SKM-1 treated with dmso at 0.1 percent for 144 hours (cell line): ENCODE measurements around the gene SAPCD2.
"Not testable (repeated sequence)": the region's sequence is repeated elsewhere in the genome, so short reads cannot be mapped to it uniquely, and the experiment has no call there.

Source experiments
- DNase-seq: peaks from one replicate; lab custom pipeline; 2025; ENCODE audit not compliant: unreplicated experiment; lab: John Stamatoyannopoulos, UW

Gene SAPCD2

GRCh38 chr9:137033481-137033880 lies 36.9 kb downstream of the SAPCD2 start:
- DNase-seq, result not testable (repeated sequence)

GRCh38 chr9:137032858-137033257 lies 37.5 kb downstream of the SAPCD2 start:
- peak; percentile 75 for DNase-seq

GRCh38 chr9:137031904-137032640 lies 38.3 kb downstream of the SAPCD2 start, which contains the start of gene FUT7:
FUT7 (minus strand) TSS chr9:137032088; CDS start chr9:137031991, 97 bp downstream.
- DNase-seq, result peak; percentile 51

DNA sequence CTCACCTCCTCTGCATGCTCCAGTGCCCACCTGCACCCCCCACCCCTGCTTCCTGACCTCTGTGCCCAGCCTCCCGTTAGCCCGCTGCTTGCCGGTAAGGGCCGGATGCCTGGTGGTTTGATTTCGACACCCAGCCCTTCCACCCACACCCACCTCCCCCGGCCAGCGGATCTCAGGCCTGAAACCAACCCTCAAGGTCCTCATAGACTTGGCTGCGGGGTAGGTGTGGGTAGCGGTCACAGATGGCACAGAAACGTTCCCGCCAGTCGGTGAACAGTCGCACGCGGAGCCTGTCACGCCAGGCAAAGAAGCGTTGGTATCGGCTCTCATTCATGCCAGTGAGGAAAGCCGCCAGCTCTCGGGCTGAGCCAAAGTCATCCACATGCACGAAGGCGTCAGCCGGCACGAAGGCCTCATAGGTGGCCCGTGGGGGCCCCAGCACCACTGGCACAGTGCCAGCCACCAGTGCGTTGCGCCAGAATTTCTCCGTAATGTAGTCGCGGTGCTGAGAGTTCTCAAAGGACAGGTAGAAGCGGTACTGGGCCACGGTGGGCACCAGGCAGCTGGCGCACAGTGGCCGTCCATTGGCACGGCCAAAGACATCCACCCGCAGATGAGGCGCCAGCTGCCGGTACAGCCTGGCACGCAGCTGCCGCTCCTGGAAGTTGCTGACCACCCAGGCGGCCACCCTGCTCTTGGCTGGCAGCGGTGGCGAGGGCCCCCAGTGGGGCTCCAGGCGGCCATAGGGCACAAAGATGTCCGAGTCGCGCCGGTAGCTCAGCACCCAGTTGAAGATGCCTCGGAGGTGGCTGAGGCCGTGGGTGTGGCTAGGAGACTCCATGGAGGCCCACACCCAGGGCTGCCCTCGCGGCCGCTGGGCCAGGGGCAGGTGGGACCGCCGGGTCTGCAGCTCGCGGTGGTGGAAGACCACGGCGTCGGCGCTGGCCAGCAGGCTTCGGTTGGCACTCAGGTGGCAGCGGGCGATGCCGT lies 39.5 kb downstream of the SAPCD2 start:
- peak; percentile 84 for DNase-seq

DNA sequence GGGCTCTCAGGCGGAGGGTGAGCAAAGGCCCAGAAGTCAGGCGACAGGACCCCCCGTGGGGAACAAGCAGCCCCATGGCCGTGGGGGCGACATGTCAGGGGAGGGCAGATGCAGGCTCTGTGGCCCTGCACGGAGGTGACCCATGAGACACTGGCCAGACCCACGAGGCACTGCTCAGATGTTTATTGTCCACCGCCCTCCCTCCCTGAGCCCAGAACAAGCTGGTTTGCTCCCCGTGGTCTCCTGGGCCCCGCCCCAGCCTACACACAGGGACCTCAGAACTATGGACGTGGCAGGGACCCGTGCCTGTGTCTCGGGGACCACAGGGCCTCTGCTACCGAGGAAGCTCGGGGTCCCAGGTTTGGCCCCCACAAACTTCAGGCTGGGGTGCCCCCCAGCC lies 40.4 kb downstream of the SAPCD2 start:
- DNase-seq, result peak; percentile 26

GRCh38 chr9:137029058-137029936 lies 41.1 kb downstream of the SAPCD2 start:
- peak; percentile 56 for DNase-seq

DNA sequence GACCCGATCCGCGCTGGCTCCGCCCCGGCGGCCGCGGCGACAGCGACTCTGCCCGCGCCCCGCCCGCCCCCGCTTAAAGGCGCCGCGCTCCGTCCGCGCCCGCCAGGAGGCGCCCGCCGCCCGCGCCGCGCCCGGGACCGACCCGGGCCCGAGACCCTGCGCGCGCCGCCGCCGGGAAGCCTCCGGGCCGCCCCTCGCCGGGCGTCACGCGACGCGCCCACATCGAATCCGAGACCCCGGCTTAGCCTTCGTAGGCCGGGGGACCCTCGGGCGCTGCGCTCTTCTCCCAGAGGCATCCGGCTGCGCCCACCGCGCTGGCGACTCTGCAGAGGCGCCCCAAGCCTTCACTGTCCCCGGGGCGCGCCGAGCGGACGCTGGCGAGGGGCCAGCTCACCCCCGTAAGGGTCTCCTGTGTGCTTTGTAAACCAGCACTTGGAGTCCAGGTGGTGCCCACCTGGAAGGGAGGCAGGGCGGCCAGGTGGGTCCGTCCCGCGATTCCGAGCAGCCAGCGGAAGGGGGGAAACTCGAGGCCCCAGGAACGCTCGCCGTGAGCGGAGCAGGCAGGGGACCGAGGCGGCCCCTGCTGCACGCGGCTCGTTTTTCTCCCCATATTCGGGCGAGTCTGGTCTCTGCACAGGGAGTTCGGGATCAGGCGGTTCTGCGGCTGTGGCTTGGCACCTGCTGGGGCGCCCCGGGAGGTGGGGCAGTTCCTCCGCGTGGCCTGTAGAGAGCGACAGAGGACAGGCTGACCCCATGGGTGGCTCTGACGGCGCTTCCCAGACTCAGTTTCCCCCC lies 41.9 kb downstream of the SAPCD2 start:
- peak; percentile 40 for DNase-seq

DNA sequence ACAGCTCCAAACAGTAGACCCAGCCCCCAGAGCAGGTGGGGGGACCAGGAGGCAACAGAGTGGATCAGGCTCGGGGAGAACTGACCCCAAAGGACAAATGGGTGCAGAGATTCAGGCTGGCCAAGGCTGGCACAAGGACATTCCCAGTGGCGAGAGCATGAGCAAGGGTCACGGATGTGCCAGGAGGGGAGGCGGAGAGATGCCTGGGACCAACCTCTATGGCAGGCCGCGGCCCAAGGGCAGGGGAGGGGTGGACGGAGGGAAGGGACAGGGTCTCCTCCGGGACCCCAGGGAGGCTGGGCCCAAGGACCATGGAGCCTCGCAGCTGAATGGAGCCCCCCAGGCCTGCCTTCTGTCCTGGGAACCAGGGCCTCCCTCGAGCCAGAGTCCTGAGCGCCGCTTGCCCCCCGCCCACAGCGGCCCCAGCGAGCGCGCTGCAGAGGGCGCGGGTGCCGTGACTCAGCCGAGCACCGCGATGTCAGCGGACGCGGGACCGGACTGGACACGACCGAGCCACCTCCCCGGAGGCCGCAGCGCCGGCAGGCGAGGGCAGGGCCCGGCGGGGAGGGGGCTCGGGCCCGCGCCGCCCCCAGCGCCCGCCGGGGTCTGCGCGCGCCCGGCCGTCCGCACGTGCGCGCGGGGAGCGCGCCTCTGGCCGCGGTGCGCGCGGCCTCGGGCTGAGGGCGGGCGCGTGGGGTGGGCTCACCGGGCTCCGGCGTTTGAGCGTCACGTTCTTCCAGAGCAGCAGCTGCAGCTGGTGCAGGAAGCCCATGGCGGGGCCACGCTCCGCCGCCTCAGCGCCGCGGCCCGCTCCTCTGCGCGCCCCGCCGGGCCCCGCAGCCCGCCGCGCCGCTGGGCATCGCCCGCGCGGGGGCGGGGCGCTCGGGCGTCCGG lies 42.7 kb downstream of the SAPCD2 start, which contains the start of gene ABCA2:
Gene ABCA2 (minus strand): TSS at position 869 of the 894 bp plus-strand sequence. CDS start 97 bp downstream, at position 772.
- no peak for DNase-seq

- DNase-seq, result no peak
These were observed 43.5 kb downstream of the SAPCD2 start for GRCh38 chr9:137026828-137027227.

GRCh38 chr9:137026384-137026783 lies 44.0 kb downstream of the SAPCD2 start:
- no peak for DNase-seq

- DNase-seq, result no peak
These were observed 44.8 kb downstream of the SAPCD2 start for GRCh38 chr9:137025517-137025966.

DNA sequence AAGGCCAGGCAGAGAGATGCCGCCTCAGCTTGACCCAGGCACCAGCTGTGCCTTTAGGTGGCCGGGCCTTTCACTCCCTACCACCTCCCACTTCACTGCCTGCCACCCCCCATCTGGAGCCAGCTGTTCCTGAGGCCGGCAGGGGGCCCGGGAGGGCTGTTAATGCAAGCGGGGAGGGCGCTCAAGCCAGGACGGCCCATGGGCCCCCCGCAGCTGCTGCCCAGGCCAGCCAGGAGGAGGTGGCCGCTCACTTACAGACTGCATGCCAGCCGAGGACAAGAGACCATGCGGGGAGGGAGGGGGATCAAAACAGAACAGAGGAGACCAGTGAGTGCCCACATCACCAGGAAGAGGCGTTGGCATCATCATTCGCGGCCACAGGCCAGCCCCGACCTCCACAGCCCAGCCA lies 46.8 kb downstream of the SAPCD2 start:
- DNase-seq, result no peak

GRCh38 chr9:137023157-137023556 lies 47.2 kb downstream of the SAPCD2 start:
- DNase-seq, result no peak

- no peak for DNase-seq
These were observed 47.7 kb downstream of the SAPCD2 start for GRCh38 chr9:137022662-137023008.

DNA sequence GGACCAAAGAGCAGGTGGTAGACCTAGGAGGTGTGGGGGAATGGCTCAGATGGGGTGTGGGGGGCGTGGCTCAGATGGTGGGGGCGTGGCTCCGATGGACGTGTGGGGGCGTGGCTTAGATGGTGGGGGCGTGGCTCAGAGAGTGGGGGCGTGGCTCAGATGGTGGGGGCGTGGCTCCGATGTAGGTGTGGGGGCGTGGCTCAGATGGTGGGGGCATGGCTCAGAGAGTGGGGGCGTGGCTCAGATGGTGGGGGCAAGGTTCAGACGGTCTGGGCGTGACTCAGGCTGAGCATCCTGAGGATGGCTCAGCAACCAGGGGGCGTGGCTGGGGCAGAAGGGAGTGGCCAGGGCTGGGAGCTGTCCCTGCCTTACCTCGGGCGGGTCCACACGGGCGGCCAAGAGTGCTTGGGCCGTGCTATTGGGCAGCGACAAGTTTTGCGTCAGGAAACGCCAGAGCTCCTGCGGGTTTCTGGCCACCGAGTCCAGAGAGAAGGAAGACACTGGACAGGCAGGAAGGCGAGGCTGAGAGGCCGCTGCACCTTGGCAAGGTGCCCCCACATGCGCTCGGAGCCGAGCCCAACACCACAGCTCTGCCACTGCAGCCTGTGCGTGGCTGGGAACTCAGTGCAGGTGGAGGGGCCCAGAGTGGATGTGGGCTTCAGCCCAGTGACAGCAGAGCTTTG lies 48.2 kb downstream of the SAPCD2 start:
- peak; percentile 78 for DNase-seq

DNA sequence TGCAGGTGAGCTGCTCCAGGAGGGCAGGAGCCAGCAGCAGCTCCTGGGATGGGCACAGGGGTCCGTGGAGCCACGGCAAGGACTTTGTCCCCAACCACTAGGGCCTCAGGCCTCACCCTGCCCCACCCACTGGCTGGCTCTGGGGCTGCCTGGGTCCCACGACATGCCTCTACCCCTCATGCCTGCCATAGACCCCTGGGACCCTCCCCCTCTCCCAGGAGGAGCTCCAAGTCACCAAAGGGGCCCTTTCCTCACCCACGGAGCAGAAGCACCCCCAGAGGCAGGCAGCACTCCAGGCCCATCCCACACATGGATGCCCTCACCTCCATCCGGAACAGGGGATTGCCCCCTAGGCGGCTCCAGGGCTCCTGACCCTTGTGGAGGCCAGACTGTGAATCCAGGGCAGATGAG lies 48.8 kb downstream of the SAPCD2 start:
- DNase-seq, result no peak

DNA sequence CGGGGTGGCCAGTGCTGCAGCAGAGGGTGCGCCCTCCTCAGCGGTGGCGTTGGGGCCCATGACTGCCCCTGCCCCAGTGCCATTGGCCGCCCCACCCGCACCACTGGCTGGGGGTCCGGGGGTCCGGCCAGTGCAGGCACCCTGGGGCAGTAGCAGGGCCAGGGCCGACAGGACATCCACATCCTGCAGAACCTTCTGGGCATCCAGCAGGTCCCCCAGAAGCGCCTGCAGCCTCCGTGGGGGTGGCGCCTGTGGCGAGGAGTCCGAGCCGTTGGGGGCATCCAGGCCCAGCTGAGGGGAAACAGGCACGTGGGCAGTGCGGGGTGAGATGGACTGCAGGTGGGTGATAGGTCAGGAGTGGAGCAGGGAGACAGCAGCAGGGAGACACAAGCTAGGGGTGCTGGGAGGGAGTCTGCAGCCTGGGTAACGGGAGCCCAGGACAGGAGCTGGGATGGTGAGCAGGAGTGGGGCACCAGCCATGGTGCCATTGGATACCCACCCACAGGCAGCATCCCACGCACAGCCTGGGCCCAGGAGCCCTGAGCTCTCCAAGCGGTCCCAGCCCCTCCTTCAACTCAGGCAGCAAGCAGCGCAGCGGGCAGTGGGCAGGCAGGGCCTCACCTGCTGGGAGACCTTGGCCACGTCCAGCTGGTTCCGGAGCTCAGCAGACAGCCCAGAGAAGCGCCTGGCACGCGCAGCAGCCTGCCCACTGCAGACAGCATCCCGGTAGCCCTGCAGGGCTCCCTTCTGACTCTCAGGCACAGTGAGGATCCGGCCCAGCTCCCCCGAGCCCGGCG lies 49.4 kb downstream of the SAPCD2 start:
- DNase-seq, result no peak
